Measurements from ENCODE around the gene DAGLA.

DNA sequence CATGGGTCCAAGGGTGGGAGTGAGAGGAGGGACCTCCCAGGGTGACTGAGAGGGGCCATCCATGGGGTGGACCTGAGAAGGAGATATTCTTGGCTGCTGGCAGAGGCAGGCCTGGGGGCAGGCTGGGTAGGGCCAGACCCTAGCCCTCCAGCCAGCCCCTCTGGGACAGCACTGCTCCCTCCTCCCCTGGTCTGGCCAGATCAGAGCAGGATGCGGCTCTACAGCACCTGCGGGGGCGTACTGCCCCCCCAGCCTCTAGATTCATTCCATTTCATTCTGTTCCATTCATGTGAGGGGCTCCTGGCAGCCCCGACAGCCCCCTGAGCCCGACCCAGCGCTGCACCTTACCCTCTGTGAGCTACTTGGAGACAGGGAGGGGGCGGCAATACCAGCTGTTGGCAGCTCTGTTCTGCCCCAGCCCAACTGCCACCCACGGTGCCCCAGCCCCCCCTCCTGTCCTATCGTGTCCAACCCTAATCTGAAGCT, 37.9 kb downstream of the DAGLA start:
- TF ChIP-seq, protein P1, sequence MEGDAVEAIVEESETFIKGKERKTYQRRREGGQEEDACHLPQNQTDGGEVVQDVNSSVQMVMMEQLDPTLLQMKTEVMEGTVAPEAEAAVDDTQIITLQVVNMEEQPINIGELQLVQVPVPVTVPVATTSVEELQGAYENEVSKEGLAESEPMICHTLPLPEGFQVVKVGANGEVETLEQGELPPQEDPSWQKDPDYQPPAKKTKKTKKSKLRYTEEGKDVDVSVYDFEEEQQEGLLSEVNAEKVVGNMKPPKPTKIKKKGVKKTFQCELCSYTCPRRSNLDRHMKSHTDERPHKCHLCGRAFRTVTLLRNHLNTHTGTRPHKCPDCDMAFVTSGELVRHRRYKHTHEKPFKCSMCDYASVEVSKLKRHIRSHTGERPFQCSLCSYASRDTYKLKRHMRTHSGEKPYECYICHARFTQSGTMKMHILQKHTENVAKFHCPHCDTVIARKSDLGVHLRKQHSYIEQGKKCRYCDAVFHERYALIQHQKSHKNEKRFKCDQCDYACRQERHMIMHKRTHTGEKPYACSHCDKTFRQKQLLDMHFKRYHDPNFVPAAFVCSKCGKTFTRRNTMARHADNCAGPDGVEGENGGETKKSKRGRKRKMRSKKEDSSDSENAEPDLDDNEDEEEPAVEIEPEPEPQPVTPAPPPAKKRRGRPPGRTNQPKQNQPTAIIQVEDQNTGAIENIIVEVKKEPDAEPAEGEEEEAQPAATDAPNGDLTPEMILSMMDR (IDR thresholded peaks at IDR 0.05), result no peak
- TF ChIP-seq ZNF121 (CRISPR knock-in tag; IDR thresholded peaks at IDR 0.05), result no peak

Data from WTC11 (cell line).